HepG2 (cell line): ENCODE measurements around the gene PET100. TPM values are rescaled to one million over a fixed set of nuclear protein-coding genes. Genes with fewer than 3 reads are reported as not detected.

Experiments
- ATAC-seq: fragments of 200-7000 bp; cut with Tn5 transposase; 3 replicates; pipeline ENCODE4 v1.9.1; 2020; ENCODE audit warnings: mild to moderate bottlenecking, moderate library complexity
- BruUV-seq: library from RNA; stranded (reverse); fragments of 400-500 nt; replicated peaks from 2 replicates; lab custom pipeline; 2021; lab: Mats Ljungman, UMichigan
- CTCF ChIA-PET: fragments of 300-600 bp; formaldehyde crosslinking; extraction: SDS; loops from one replicate; lab custom pipeline; 2021; ENCODE audit warnings: low total read pairs, inconsistent platforms, low intra/inter-chr PET ratio; lab: Yijun Ruan, JAX
- POLR2A ChIA-PET: fragments of 350-600 bp; sonication (Branson Sonifier 250); formaldehyde crosslinking; loops from one replicate; lab custom pipeline; 2020; ENCODE audit warnings: antibody characterized with exemption, inconsistent platforms; lab: Yijun Ruan, JAX
- DNase-seq: peaks from one replicate; pipeline ENCODE4 v3.0.0-alpha.2; 2015; ENCODE audit warnings: low spot score
- FAIRE-seq: peaks from 3 replicates; lab custom pipeline; 2011; peaks lifted over from hg19 to GRCh38; lab: Jason Lieb, UNC
- H2AFZ ChIP-seq: one replicate; pipeline ENCODE4 v1.6.1; 2011; ENCODE audit warnings: low read length, inconsistent platforms
- H3K27ac ChIP-seq: fragments of 300-600 bp; 3 replicates; pipeline ENCODE4 v1.8.0; 2011; ENCODE audit warnings: mixed run types, mild to moderate bottlenecking, mixed read lengths, low read length, inconsistent platforms; ENCODE audit not compliant: insufficient read depth; ENCODE audit errors: extremely low read length
- H3K27me3 ChIP-seq, 2 experiments: fragments of 200-600 bp in 1 of 2; 2 replicates in 1 of 2; 3 replicates in 1 of 2; pipeline versions ENCODE4 v1.6.0 to v1.8.0; 2011; ENCODE audit warnings: low read length in 2 of 2, mild to moderate bottlenecking in 2 of 2, moderate library complexity in 2 of 2, inconsistent platforms in 1 of 2; ENCODE audit not compliant: insufficient read depth in 2 of 2, control insufficient read depth in 1 of 2
- H3K36me3 ChIP-seq, 2 experiments: fragments of 200-600 bp in 1 of 2; replicated peaks in 1 of 2; 2 replicates in 1 of 2; 3 replicates in 1 of 2; pipeline versions ENCODE4 v1.5.1 to v1.8.0; 2011; ENCODE audit warnings: low read length in 2 of 2, inconsistent platforms in 1 of 2; ENCODE audit not compliant: insufficient read depth in 2 of 2, control insufficient read depth in 1 of 2
- H3K4me1 ChIP-seq: 2 replicates; pipeline ENCODE4 v1.5.1; 2012; ENCODE audit warnings: low read length, inconsistent platforms; ENCODE audit not compliant: insufficient read depth
- H3K4me2 ChIP-seq: 2 replicates; pipeline ENCODE4 v1.6.0; 2011; ENCODE audit warnings: low read depth, low read length, inconsistent platforms
- H3K4me3 ChIP-seq, 3 experiments: fragments of 200-600 bp in 1 of 3; sonication (generic), shearing (Covaris generic) in 1 of 3; replicated peaks in 1 of 3; 2 replicates each; pipeline ENCODE4 v1.5.1; 2011 to 2016; ENCODE audit warnings: low read length in 3 of 3, inconsistent platforms in 2 of 3, low read depth in 2 of 3, mild to moderate bottlenecking in 2 of 3, control low read depth in 1 of 3, mixed read lengths in 1 of 3; ENCODE audit not compliant: insufficient read depth in 1 of 3
- H3K79me2 ChIP-seq: one replicate; pipeline ENCODE4 v1.6.1; 2011; ENCODE audit warnings: low read length, inconsistent platforms; ENCODE audit not compliant: insufficient read depth
- H3K9ac ChIP-seq: 2 replicates; pipeline ENCODE4 v1.6.0; 2011; ENCODE audit warnings: mild to moderate bottlenecking, low read depth, low read length, inconsistent platforms; ENCODE audit not compliant: insufficient read depth
- H3K9me3 ChIP-seq: 2 replicates; pipeline ENCODE4 v1.5.1; 2012; ENCODE audit warnings: mild to moderate bottlenecking, low read length
- H4K20me1 ChIP-seq: 2 replicates; pipeline ENCODE4 v1.6.0; 2011; ENCODE audit warnings: inconsistent platforms, mild to moderate bottlenecking, low read length, moderate library complexity; ENCODE audit not compliant: insufficient read depth
- CSRNP1 ChIP-seq: sonication (generic); formaldehyde crosslinking; IDR thresholded peaks from 2 replicates; pipeline ENCODE4 v1.8.1; 2023; ENCODE audit warnings: mild to moderate bottlenecking, missing genetic modification reagents
- ZNF792 ChIP-seq: IDR thresholded peaks from 2 replicates; pipeline ENCODE4 v1.6.1; 2016
- WGBS: methylation state at CpG from one replicate; pipeline ENCODE4 v1.1.6; 2017; ENCODE audit warnings: low lambda C conversion rate; 5-methylcytosine and 5-hydroxymethylcytosine counted together
- in situ Hi-C: cut with HindIII; loops from 2 replicates; pipeline ENCODE4 v1.10.0; 2017; ENCODE audit warnings: low pct_unique_long_range_greater_than_20kb; ENCODE audit not compliant: extremely low pct_ligation_motif_present
- intact Hi-C: fragments of 100-400 bp; cut with micrococcal nuclease; formaldehyde crosslinking; loops from one replicate; pipeline ENCODE4 v1.10.0; 2022; ENCODE audit not compliant: unreplicated experiment
- polyA plus RNA-seq, 8 experiments: library from polyadenylated mRNA; depleted of rRNA in 3 of 8; stranded (reverse) in 7 of 8; unstranded in 1 of 8; fragments of >200 nt; fragmentation: Illumina TruSeq in 4 of 8; extraction: Trizol in 4 of 8; gene quantifications; 2 replicates each; pipeline versions ENCODE4 v1.2.1 to v1.2.3, GENCODE V29; 2011 to 2016; ENCODE audit warnings: low read depth in 4 of 8, missing spikeins in 1 of 8, mixed read lengths in 1 of 8; ENCODE audit not compliant: insufficient read depth in 1 of 8
- total RNA-seq, 5 experiments: library from RNA; depleted of rRNA; stranded (reverse); fragments of >200 nt; fragmentation: Illumina TruSeq; extraction: Trizol; gene quantifications; 2 replicates each; pipeline ENCODE4 v1.2.3, GENCODE V29; 2016; ENCODE audit warnings: low read depth in 1 of 5
- TF ChIP-seq, protein P1 (sequence below): IDR thresholded peaks from 2 replicates; pipeline ENCODE4 v1.6.1; 2016; ENCODE audit warnings: control low read depth
- TF ChIP-seq, protein P2 (sequence below): sonication (generic); formaldehyde crosslinking; IDR thresholded peaks from 2 replicates; pipeline ENCODE4 v1.8.1; 2023; ENCODE audit warnings: missing genetic modification reagents, inconsistent platforms, borderline replicate concordance

The PET100 gene
- total and polyA plus RNA-seq, 2 of the 13 experiments (the other 11 are each of a cell fraction or from before 2014, with no cell fraction given): 22.3 to 66.5 TPM

GRCh38 chr19:7655581-7655980 lies 26.0 kb downstream of the PET100 start:
- no peak for ATAC-seq
- Histone ChIP-seq H3K36me3 (no peaks in the 10 kb centered on the region), H3K9me3 (no peaks in the 10 kb centered on the region), H3K4me1 (peaks cover 21% of the 10 kb centered on the region), H3K27ac (no peak overlapping the region), H3K27me3 (no peaks in the 10 kb centered on the region; a peak in 1 of 5 replicates), H2AFZ (no peak overlapping the region), H3K4me2 (no peak overlapping the region), H4K20me1 (no peaks in the 10 kb centered on the region), H3K9ac (no peak overlapping the region), H3K4me3 (no peak overlapping the region), H3K79me2 (no peaks in the 10 kb centered on the region)
- DNase-seq: no peak
- intact Hi-C loops: no loop called here
- in situ Hi-C loops: no loop called here
- POLR2A ChIA-PET: no interaction called here
- TF ChIP-seq, protein P1, sequence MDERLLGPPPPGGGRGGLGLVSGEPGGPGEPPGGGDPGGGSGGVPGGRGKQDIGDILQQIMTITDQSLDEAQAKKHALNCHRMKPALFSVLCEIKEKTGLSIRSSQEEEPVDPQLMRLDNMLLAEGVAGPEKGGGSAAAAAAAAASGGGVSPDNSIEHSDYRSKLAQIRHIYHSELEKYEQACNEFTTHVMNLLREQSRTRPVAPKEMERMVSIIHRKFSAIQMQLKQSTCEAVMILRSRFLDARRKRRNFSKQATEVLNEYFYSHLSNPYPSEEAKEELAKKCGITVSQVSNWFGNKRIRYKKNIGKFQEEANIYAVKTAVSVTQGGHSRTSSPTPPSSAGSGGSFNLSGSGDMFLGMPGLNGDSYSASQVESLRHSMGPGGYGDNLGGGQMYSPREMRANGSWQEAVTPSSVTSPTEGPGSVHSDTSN (CRISPR knock-in tag): no peak
- TF ChIP-seq ZNF792: no peak
- TF ChIP-seq, protein P2, sequence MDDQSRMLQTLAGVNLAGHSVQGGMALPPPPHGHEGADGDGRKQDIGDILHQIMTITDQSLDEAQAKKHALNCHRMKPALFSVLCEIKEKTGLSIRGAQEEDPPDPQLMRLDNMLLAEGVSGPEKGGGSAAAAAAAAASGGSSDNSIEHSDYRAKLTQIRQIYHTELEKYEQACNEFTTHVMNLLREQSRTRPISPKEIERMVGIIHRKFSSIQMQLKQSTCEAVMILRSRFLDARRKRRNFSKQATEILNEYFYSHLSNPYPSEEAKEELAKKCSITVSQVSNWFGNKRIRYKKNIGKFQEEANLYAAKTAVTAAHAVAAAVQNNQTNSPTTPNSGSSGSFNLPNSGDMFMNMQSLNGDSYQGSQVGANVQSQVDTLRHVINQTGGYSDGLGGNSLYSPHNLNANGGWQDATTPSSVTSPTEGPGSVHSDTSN (CRISPR knock-in tag): no peak
- TF ChIP-seq CSRNP1 (CRISPR knock-in tag): no peak
- WGBS: 51% methylated on average over 8 of the region's 8 CpGs
- CTCF ChIA-PET: no interaction called here
- no peak for FAIRE-seq
- BruUV-seq: no TSS peak
